HepG2 (cell line): ENCODE measurements around the gene AKR7A3.

Experiments
- BRF2 ChIP-seq: sonication (generic); formaldehyde crosslinking; IDR thresholded peaks from 2 replicates; pipeline ENCODE4 v1.8.1; 2022; ENCODE audit warnings: mild to moderate bottlenecking, missing genetic modification reagents
- CTCF ChIP-seq: sonication (generic); formaldehyde crosslinking; IDR thresholded peaks from 2 replicates; pipeline ENCODE4 v1.5.0; 2020; ENCODE audit warnings: mild to moderate bottlenecking, missing genetic modification reagents, moderate library complexity
- EZH2 ChIP-seq: conservative IDR thresholded peaks from 2 replicates; pipeline ENCODE4 v1.6.1; 2012; ENCODE audit warnings: mild to moderate bottlenecking, low read depth, low read length, moderate library complexity
- GABPA ChIP-seq, 2 experiments: IDR thresholded peaks; 2 replicates each; pipeline ENCODE4 v1.6.1; 2011 to 2016; ENCODE audit warnings: low read depth in 2 of 2, low read length in 1 of 2, missing biosample characterization in 1 of 2, missing genetic modification characterization in 1 of 2
- MED13 ChIP-seq: sonication (generic); formaldehyde crosslinking; IDR thresholded peaks from 2 replicates; pipeline ENCODE4 v1.5.0; 2020; ENCODE audit warnings: missing genetic modification reagents
- YEATS2 ChIP-seq: sonication (generic); formaldehyde crosslinking; IDR thresholded peaks from 2 replicates; pipeline ENCODE4 v1.4.0; 2020; ENCODE audit warnings: missing genetic modification reagents, borderline replicate concordance
- ZNF777 ChIP-seq: sonication (generic); formaldehyde crosslinking; IDR thresholded peaks from 2 replicates; pipeline ENCODE4 v1.4.0; 2020; ENCODE audit warnings: missing genetic modification reagents

GRCh38 chr1:19260211-19261138 lies 28.1 kb downstream of the AKR7A3 start:
- no peak for TF ChIP-seq EZH2
- no peak for TF ChIP-seq ZNF777 (CRISPR knock-in tag)
- TF ChIP-seq MED13, result no peak
- no peak for TF ChIP-seq GABPA (IDR thresholded peaks at IDR 0.05; ENCODE audit: low read depth, low read length)
- TF ChIP-seq GABPA (CRISPR knock-in tag; IDR thresholded peaks at IDR 0.05; ENCODE audit: low read depth), result no peak
- TF ChIP-seq YEATS2, result no peak
- no peak for TF ChIP-seq BRF2
- TF ChIP-seq CTCF (CRISPR knock-in tag), result no peak
